Measurements from ENCODE around the gene FGF3. TPM values are rescaled to one million over a fixed set of nuclear protein-coding genes. Genes with fewer than 3 reads are reported as not detected.

Gene FGF3
- total and polyA plus RNA-seq, 10 of the 15 experiments (the other 5 are each of a cell fraction or from before 2014, with no cell fraction given), result not detected

- no peak for FAIRE-seq
- in situ Hi-C loops (cut with MboI) (no loop called here), intact Hi-C loops (cut with micrococcal nuclease; ENCODE audit: unreplicated experiment) (no loop called here)
- ChIA-PET RAD21 (ENCODE audit: unreplicated experiment) (no interaction called here), POLR2A (no interaction called here), SMC1A (ENCODE audit: uncharacterized antibody, unreplicated experiment) (no interaction called here), CTCF (no interaction called here)
- no peaks in the 10 kb centered on the region for H3K4me1 ChIP-seq (ENCODE audit: control insufficient read depth, insufficient read depth, low read length)
- no peaks in the 10 kb centered on the region for H3K79me2 ChIP-seq (ENCODE audit: control insufficient read depth, insufficient read depth, low read length)
- H4K20me1 ChIP-seq (ENCODE audit: control insufficient read depth, insufficient read depth), result no peaks in the 10 kb centered on the region
- no peak overlapping the region for H3K9ac ChIP-seq (ENCODE audit: control insufficient read depth, insufficient read depth, low read length)
- H3K27me3 ChIP-seq (replicated peaks in 1 of 2; ENCODE audit: control insufficient read depth in 2 of 2, insufficient read depth in 2 of 2, low read length in 1 of 2), result no peaks in the 10 kb centered on the region; a peak in 1 of 4 replicates
- no peak for ATAC-seq
- BruUV-seq (replicated peaks), result no TSS peak
- H3K36me3 ChIP-seq (ENCODE audit: control insufficient read depth in 2 of 2, insufficient read depth in 2 of 2, low read length in 1 of 2), result no peaks in the 10 kb centered on the region
- WGBS (ENCODE audit: insufficient coverage, insufficient replicate concordance, low lambda C conversion rate, missing lambda C conversion rate), result 46% methylated on average over 3 of the region's 3 CpGs
- H3K4me2 ChIP-seq (ENCODE audit: control insufficient read depth, insufficient read depth), result no peak overlapping the region
- no peak overlapping the region for H3K4me3 ChIP-seq
- H3K9me3 ChIP-seq (replicated peaks; ENCODE audit: control insufficient read depth, insufficient read depth, low read length), result no peaks in the 10 kb centered on the region; the same call in 2 of the 3 replicates
- no peak overlapping the region for H2AFZ ChIP-seq (ENCODE audit: control insufficient read depth, low read depth, low read length)
- H3K27ac ChIP-seq (ENCODE audit: control insufficient read depth, insufficient read depth), result no peak overlapping the region
- DNase-seq (ENCODE audit: low read depth, low spot score), result no peak
- no peak for TF ChIP-seq BCL3 (IDR thresholded peaks at IDR 0.05; ENCODE audit: borderline replicate concordance, insufficient read depth, low read depth, low read length, poor library complexity, severe bottlenecking)
- no peak for TF ChIP-seq CREM (IDR thresholded peaks at IDR 0.05; ENCODE audit: low read depth)
- no peak for TF ChIP-seq KLF5 (IDR thresholded peaks at IDR 0.05; ENCODE audit: partially characterized antibody)
- no peak for TF ChIP-seq IKZF2 (IDR thresholded peaks at IDR 0.05)
- TF ChIP-seq SKIL (IDR thresholded peaks at IDR 0.05; ENCODE audit: low read depth, poor library complexity, severe bottlenecking), result no peak
- TF ChIP-seq MEF2B (IDR thresholded peaks at IDR 0.05; ENCODE audit: partially characterized antibody, poor library complexity, severe bottlenecking), result no peak
- TF ChIP-seq ZNF592 (IDR thresholded peaks at IDR 0.05), result no peak
- TF ChIP-seq RCOR1 (conservative IDR thresholded peaks at IDR 0.05; ENCODE audit: low read depth, low read length), result no peak
- TF ChIP-seq HSF1 (IDR thresholded peaks at IDR 0.05; ENCODE audit: low read depth, low read length), result no peak
- TF ChIP-seq HDGF (IDR thresholded peaks at IDR 0.05), result no peak
- no peak for TF ChIP-seq SRF (IDR thresholded peaks at IDR 0.05; ENCODE audit: low read depth in 2 of 2, low read length in 2 of 2)
- TF ChIP-seq MEF2A (IDR thresholded peaks at IDR 0.05; ENCODE audit: insufficient read depth, low read depth, low read length), result no peak
- no peak for TF ChIP-seq POU2F2 (IDR thresholded peaks at IDR 0.05; ENCODE audit: borderline replicate concordance, low read depth, low read length)
- no peak for TF ChIP-seq SUZ12 (IDR thresholded peaks at IDR 0.05; ENCODE audit: unreplicated experiment)
- TF ChIP-seq ZNF217 (IDR thresholded peaks at IDR 0.05), result no peak
- no peak for TF ChIP-seq ZNF384 (IDR thresholded peaks at IDR 0.05; ENCODE audit: borderline replicate concordance, low read depth, low read length)
These were observed 36.2 kb upstream of the FGF3 start for GRCh38 chr11:69855421-69855820.
